Endothelial cell of umbilical vein (primary cell): ENCODE results near the gene HPX.

Experiments used
- CTCF ChIP-seq, 2 donors: IDR thresholded peaks; 1 replicate in 1 of 2; 2 replicates in 1 of 2; pipeline ENCODE4 v1.5.1; 2011; ENCODE audit warnings: low read length in 2 of 2, mild to moderate bottlenecking in 2 of 2, moderate library complexity in 2 of 2, control low read depth in 1 of 2, inconsistent platforms in 1 of 2, low read depth in 1 of 2; ENCODE audit not compliant: insufficient read depth in 1 of 2; ENCODE audit errors: extremely low read depth in 1 of 2
- EZH2 ChIP-seq: IDR thresholded peaks from 2 replicates; pipeline ENCODE4 v1.6.1; 2012; ENCODE audit warnings: borderline replicate concordance, low read depth, mild to moderate bottlenecking, moderate library complexity, low read length, inconsistent platforms; ENCODE audit not compliant: severe bottlenecking
- FOS ChIP-seq: IDR thresholded peaks from 2 replicates; pipeline ENCODE4 v1.6.1; 2011; ENCODE audit warnings: mild to moderate bottlenecking, low read length, moderate library complexity, borderline replicate concordance; ENCODE audit not compliant: insufficient read depth
- GATA2 ChIP-seq: IDR thresholded peaks from 2 replicates; pipeline ENCODE4 v1.7.0; 2011; ENCODE audit warnings: low read depth, mild to moderate bottlenecking, moderate library complexity, mixed read lengths, low read length; ENCODE audit not compliant: insufficient read length, insufficient read depth
- JUN ChIP-seq: IDR thresholded peaks from 2 replicates; pipeline ENCODE4 v1.6.1; 2011; ENCODE audit warnings: borderline replicate concordance, low read depth; ENCODE audit not compliant: insufficient read length, insufficient read depth
- MAX ChIP-seq: IDR thresholded peaks from 2 replicates; pipeline ENCODE4 v1.6.1; 2011; ENCODE audit not compliant: insufficient read depth, insufficient read length
- MYC ChIP-seq: IDR thresholded peaks from one replicate; pipeline ENCODE4 v1.6.1; 2011; ENCODE audit warnings: mild to moderate bottlenecking, low read depth, low read length
- POLR2A ChIP-seq: IDR thresholded peaks from 2 replicates; pipeline ENCODE4 v1.6.1; 2012; ENCODE audit warnings: low read depth, mild to moderate bottlenecking, control low read depth, low read length
- POLR2AphosphoS5 ChIP-seq: IDR thresholded peaks from 2 replicates; pipeline ENCODE4 v1.6.1; 2012; ENCODE audit warnings: low read depth, mild to moderate bottlenecking, control low read depth, low read length, moderate library complexity; ENCODE audit not compliant: insufficient read depth

- TF ChIP-seq CTCF (IDR thresholded peaks at IDR 0.05; ENCODE audit: extremely low read depth in 1 of 2, insufficient read depth in 1 of 2, low read depth in 1 of 2, low read length in 2 of 2) (no peak), POLR2A (no peak), GATA2 (no peak), FOS (no peak), POLR2AphosphoS5 (no peak), EZH2 (no peak), MYC (no peak), MAX (no peak), JUN (no peak)
These were observed 37.2 kb downstream of the HPX start for GRCh38 chr11:6403539-6403938.
